GM10847 (cell line): ENCODE data around the gene COL20A1.

Experiments
- POLR2A ChIP-seq: IDR thresholded peaks from 2 replicates; pipeline ENCODE4 v1.6.1; 2011; ENCODE audit not compliant: insufficient read length; ENCODE audit errors: extremely low read depth

Gene COL20A1

DNA sequence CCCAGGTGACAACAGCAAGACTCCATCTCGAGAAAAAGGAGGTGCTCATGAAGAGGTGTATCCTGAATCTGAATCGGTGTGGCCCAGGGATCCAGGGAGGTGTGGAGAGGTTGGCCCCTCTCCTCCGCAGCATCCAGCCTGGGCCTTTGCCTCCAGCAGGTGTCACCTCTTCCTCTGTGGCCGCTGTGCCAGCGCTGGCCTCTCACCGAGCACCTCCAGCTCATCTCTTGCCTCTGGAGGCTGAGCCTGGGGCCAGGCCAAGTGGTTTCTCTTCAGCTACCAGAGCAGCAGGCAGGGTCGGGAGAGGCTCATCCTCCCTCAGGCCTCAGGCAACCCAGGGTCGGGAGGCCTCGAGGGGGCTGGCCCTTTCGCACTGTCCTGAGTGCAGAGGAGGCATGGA is 1.2 kb upstream of the COL20A1 start:
- no peak for TF ChIP-seq POLR2A

DNA sequence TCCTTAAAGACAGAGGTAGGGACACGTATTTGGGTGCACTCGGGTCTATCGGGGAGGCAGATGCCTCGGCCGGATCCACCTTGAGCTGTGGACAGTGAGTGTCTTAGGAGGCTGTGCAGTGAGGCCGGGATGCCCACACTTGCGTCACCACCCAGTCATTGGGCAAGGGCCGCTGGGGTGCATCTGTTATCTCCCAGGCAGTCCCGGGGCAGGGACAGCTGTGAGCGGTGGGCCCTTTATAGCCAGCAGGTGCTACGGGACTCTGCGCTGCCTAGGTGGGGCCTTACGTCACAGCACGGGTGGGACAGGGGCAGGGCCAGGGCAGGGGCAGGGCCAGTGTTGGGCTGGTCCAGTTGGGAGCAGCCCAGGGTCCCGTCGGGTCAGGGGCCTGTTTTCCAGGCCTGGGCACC is 689 bp upstream of the COL20A1 start:
- TF ChIP-seq POLR2A = no peak

DNA sequence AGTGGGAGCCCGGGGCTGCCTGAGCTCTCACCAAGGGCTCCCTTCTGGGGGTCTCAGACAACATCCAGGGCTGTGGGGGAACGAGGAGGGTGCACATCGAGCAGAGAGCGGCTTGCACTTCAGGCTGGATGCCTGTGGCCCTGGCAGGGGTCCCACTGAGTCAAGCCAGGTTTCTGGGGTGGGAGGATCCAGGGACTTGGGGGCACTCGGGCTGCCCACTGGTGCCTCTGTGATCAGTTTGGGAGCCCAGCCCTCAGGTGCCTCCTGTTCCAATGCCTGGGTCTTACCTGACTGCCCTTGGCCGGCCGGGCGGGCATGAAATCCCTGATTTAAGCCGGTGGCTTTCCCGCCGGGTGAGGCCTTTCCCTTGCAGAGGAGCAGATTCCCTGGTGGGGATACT is 470 bp downstream of the COL20A1 start:
- TF ChIP-seq POLR2A = no peak

DNA sequence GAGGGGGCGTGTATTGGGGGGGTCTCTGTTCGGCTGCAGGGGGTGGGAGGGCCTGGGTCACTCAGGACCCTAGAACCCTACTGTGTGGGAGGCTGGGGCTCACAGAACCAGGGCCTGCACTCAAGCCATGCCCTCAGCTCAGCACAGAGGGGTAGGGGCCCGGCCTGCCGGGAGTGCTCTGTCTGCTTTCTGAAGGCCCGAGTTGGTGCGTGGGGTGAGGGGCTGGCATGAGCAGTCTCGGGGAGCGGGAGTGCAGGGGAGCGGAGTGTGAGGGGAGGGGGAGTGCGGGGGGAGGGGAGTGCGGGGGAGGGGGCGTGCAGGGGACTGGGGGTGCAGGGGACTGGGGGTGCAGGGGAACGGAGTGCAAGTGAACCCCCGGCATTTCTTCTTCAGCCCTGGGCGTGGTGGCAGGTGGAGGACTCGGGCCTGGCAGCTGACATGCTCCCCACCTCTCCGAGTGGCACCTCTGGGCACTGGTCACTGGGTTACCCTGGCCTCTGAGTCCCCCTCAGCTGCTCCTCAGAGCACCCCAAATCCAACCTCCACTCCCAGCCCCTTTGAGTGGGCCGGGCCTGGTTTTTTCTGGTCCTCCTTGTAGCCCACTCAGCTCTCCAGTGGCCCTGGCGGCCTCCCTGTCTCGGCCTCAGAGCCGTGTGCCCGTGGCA is 1.0 kb downstream of the COL20A1 start:
- no peak for TF ChIP-seq POLR2A

DNA sequence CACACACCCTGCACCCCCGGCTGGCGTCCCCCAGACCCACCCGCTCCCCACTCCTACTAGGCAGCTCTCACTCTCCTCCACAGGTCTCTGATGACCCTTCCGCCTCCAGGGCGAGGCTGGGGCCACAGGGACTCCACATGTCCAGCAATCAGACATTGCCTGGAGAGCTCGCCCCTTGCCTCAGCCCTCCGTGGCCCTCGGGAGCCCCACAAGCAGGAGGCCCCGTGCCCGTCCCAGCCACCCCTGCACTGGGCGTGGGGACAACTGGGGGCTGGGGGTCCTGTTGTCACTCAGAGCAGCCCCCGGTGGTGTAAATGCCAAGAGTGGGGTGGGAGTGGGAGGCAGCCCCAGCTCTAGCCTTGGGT is 1.5 kb downstream of the COL20A1 start:
- no peak for TF ChIP-seq POLR2A

DNA sequence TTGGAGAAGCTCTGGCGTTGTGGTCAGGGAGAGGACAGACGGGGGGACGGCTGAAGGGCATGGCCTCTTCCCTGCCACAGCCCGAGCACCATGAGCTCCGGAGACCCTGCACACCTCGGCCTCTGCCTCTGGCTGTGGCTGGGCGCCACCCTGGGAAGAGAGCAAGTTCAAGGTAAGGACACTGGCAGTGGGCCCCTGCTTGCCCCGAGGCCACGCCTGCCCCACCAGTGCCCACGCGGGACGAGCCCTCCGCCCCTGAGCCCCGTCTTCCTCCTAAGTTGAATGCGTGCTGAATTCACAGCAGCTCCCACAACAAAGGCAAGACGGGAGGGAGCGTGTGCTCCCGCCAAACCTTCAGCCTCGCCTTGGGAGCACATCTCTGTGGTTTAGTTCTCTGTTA is 2.0 kb downstream of the COL20A1 start:
- no peak for TF ChIP-seq POLR2A

DNA sequence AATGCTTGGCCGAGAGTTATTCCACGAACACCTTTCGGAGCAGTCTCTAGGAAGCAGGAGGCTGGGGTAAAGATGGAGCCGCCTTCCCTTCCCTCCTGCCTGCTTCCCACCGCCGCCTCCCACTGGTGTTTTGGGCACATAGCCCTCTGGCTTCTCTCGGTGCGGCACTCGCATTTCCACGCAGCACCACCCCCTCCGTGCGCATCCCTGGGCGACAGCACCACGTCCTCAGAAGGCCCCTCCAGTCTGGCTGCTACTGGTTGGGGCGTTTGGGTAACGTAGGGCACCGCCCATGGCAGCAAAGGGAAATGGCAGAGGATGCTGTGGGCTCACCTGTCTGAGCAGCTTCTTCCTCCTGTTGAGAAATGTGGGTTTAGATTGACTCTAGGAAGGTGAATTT is 2.4 kb downstream of the COL20A1 start:
- TF ChIP-seq POLR2A = no peak

DNA sequence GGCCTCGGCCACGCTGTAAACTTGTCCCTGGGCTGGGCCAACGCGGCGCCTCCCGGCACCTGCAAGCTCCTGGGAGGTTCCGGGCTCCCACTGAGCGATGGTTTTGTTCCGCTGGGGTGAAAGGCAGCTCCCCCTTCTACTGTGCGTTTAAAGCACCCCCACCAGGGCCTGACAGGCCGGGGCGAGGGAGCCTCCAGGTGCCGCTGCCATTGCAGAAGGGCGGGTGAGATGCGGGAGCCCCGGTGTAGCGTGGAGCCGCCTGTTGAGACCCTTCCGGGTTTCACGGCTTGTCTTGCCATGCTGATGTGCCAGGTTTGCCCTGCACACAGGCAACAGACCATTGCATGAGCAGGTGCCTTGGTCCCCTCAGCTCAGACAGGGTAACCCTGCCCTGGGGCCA is 2.9 kb downstream of the COL20A1 start:
- TF ChIP-seq POLR2A = no peak

DNA sequence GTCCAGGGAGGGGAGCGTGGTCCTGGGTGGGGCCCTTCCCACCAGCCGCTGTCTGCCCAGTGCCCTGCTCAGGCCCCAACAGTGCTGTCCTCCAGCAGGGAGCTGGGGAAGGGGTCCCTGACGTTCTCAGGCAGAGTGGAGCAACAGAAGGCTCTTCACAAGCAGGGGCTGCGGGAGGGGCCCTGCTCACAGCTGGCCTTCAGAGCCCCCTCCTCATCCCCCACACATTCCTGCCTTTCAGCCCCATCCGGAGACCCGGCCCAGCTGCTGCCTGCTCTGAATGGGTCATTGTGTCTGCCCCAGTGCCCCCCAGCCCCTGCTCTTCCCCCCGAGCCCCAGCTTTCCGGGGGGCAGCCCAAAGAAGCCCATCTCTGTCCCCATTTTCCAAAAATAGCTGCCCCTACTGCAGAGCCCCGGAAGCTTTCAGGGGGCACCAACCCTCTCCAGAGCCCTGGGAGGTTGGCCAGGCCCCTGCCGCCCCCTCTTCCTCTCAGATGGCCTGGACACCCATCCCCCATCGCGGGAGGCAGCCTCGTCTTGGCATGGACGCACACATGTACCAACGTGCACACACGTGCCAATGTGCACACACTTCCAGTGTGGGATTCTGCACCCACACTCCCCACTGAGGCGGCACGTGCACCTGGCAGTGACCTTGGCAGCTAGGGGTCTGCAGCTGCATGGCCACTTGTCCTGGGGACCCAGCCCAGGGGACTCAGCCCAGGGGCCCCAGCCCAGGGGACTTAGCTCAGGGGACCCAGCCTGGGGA is 3.7 kb downstream of the COL20A1 start:
- TF ChIP-seq POLR2A = no peak

DNA sequence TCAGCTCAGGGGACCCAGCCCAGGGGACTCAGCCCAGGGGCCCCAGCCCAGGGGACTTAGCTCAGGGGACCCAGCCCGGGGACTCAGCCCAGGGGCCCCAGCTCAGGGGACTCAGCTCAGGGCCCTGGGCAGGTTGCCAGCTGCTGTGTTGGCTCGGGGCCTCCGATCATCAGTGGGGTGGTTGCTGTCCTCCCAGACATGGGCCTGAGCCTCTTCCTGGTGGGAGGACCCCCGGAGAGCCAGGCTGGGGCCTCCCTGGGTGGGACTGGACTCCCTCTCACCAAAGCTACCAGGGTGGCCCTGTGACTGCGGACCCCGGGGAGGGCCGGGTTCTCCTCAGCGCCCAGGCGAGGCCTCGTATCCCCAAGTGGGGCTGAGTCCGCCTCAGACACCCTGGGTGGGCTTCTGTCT is 4.4 kb downstream of the COL20A1 start:
- no peak for TF ChIP-seq POLR2A

DNA sequence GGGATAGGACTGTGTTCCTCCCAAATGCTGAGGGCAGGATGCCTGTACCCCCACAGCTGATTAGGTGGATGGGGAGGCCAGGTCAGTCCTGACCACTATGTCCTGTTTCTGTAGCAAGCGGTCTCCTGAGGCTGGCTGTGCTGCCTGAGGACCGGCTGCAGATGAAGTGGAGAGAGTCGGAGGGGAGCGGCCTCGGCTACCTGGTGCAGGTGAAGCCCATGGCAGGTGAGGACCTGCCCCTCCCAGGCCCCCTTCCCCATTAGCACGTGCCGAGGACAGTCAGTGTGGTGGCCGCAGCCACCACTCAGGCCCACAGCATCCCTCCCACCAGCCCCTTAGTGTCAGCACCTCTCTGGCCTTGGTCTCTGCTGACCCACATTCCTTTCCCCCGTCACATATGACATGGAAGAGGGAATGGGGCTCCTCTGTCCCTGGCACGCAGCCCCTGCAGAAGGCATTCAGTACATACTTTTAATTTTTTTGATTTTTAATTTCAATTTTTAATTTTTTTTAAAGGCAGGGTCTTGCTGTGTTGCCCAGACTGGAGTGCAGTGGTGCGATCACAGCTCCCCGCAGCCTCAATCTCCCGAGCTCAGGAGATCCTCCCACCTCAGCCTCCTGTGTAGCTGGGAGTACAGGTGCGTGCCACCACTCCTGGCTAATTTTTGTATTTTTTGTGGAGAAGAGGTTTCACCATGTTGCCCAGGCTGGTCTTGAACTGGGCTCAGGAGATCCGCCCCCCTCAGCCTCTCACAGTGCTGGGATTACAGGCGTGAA is 5.0 kb downstream of the COL20A1 start:
- TF ChIP-seq POLR2A = no peak

DNA sequence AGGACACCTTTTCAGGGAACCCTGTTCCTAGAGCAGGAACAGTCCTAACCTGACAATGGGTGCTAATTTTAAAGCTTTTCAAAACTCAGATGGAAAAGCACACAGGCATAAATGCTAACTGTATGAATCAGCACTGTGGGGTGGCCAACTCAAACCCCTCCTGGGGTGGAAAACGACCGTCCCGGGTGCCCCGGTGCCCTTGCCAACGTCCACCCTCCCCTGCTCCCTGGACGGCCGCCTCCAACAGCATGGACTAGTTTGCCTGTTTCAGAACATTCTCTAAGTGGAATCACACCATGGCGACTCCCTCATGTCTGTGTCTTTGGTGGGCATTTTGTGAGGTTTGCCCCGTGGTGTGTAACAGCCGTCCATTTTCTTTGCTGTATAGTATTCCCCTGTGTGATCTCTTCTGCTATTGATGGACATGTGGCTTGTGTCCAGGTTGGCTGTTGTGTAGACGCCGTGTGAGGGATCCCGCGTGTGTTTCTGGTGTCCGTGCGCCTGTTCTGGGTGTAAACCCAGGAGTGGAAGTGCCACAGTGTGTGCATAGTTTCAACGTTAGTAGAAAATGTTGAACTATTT is 5.8 kb downstream of the COL20A1 start:
- TF ChIP-seq POLR2A = no peak

DNA sequence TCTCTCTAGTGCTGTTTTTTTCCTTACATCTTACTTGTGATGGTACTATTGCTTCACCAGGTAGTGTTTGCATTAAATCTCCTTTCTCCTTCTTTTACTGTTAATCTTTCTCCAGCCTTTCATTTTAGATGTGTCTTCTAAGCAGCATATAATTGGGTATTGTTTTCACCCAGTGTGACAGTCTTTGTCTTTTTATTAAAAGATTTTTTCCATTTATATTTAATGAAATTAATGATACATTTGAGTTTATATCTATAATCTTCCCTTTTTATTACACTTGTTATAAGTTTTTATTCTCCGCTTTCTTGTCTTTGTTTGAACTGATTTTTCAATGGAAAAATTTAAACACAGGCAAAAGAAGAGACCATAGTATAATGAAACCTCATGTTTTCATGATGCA is 8.7 kb downstream of the COL20A1 start:
- TF ChIP-seq POLR2A = no peak

DNA sequence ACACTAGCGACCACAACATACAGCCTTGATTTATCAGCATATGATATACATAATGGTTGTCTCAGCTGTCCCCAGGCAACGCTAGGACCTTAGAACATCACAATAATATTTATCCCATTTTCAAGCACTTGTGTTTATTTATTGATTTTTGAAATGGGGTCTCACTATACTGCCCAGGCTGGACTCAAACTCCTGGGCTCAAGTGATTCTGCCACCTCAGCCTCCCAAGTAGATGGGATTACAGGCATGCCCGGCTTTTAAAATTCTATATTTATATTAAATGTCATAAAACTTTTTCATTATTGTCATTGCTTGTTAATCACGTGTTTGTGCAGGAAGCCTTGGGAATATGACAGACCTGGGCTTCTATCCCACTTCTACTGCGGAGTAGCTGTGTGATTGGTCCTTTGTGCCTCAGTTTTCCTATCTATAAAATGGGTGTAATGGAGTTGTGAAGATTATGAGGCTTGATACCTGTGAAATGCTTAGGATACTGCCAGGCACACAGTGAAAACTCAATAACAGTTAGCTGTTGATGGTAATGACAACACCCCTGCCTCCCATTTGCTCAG is 10.2 kb downstream of the COL20A1 start:
- no peak for TF ChIP-seq POLR2A

DNA sequence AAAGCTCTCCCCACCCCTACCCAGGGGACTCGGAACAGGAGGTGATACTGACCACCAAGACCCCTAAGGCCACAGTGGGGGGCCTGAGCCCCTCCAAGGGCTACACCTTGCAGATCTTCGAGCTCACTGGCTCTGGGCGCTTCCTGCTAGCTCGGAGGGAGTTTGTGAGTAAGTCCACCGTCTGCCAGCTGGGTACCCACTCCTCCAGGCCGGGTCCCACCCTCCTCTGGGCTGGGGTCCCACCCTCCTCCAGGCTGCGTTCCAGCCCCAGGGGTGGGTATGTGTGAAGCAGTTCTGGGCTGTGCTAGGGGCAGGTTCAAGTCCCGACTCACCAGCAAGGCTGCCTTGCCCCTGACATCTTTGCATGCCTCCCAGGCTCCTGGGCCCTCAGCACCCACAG is 12.4 kb downstream of the COL20A1 start:
- TF ChIP-seq POLR2A = no peak

DNA sequence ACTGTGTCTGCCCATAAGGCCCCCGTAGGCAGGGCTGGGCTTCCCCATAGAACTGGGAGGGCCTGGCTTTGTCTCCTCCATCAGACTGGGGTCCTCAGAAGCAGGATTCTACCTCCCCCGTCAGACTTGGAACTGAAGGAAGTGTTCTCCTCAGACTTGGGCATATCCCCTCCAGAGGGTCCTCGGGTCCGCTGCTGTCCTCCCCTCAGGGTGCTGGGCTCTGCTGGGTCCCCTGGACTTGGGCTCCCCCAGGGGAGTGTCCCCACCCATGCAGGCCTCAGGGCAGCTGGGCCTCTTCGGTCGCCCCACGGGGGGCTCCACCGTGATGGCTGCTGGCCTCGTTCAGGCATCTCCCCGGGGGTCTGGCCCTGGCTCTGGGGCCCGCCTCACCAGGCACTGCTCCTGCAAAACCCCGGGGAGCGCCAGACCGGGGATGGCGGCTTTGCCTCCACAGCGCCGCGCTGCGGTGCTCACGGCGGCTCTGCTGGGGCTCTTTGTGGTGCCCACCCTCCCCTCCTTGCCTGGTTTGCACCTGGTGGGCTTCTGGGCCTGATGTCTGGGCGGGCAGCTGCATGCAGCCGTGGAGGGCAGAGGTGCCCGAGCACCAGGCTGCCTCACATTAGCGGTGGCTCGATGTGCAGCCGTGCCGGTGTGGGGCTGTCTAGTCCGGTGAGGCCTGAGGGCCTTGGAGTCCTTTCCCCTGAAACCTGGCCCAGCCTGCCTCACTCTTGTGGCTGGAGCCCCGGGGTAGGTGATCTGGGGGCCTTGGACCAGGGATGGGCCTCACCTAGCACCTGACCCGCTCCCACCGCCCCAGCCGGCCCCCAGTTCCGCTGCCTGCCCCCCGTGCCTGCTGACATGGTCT is 13.9 kb downstream of the COL20A1 start:
- TF ChIP-seq POLR2A = no peak
